ENCODE data around the gene ACY1. TPM values are rescaled to one million over a fixed set of nuclear protein-coding genes. Genes with fewer than 3 reads are reported as not detected.

The ACY1 gene
- total and polyA plus RNA-seq, 10 of the 15 experiments (the other 5 are each of a cell fraction or from before 2014, with no cell fraction given), result 18.5 to 42.2 (median 27.8) TPM

GRCh38 chr3:51966016-51966415 is 17.3 kb upstream of the ACY1 start:
- ATAC-seq, result no peak
- Histone ChIP-seq H3K79me2 (ENCODE audit: control insufficient read depth, insufficient read depth, low read length) (no peaks in the 10 kb centered on the region), H3K4me2 (ENCODE audit: control insufficient read depth, insufficient read depth) (no peak overlapping the region), H3K27ac (ENCODE audit: control insufficient read depth, insufficient read depth) (no peak overlapping the region), H4K20me1 (ENCODE audit: control insufficient read depth, insufficient read depth) (no peaks in the 10 kb centered on the region), H3K4me1 (ENCODE audit: control insufficient read depth, insufficient read depth, low read length) (peaks cover 6% of the 10 kb centered on the region; the same call in 1 of the 2 replicates), H3K36me3 (ENCODE audit: control insufficient read depth in 2 of 2, insufficient read depth in 2 of 2, low read length in 1 of 2) (no peaks in the 10 kb centered on the region), H3K27me3 (replicated peaks in 1 of 2; ENCODE audit: control insufficient read depth in 2 of 2, insufficient read depth in 2 of 2, low read length in 1 of 2) (no peaks in the 10 kb centered on the region; a peak in 2 of 4 replicates), H3K9ac (ENCODE audit: control insufficient read depth, insufficient read depth, low read length) (no peak overlapping the region), H3K9me3 (replicated peaks; ENCODE audit: control insufficient read depth, insufficient read depth, low read length) (no peaks in the 10 kb centered on the region), H2AFZ (ENCODE audit: control insufficient read depth, low read depth, low read length) (no peak overlapping the region), H3K4me3 (no peak overlapping the region)
- 55% methylated on average over 2 of the region's 2 CpGs for WGBS (ENCODE audit: insufficient coverage, insufficient replicate concordance, low lambda C conversion rate, missing lambda C conversion rate)
- POLR2A ChIA-PET, result interaction anchor here (0.7 kb wide), 1 partner anchor 1880 kb away, joined by 3 read pairs; no protein-coding TSS in a partner anchor
- SMC1A ChIA-PET (ENCODE audit: uncharacterized antibody, unreplicated experiment), result no interaction called here
- intact Hi-C loops (cut with micrococcal nuclease; ENCODE audit: unreplicated experiment) (no loop called here), in situ Hi-C loops (cut with MboI) (no loop called here)
- CTCF ChIA-PET, result interaction anchor here (1.0 to 1.5 kb wide), 2 partner anchors 8 to 25 kb away, joined by 3 to 4 read pairs; partner anchors contain the start of genes ABHD14B and RRP9
- no peak for TF ChIP-seq SUZ12 (IDR thresholded peaks at IDR 0.05; ENCODE audit: unreplicated experiment)
- TF ChIP-seq, protein P1, sequence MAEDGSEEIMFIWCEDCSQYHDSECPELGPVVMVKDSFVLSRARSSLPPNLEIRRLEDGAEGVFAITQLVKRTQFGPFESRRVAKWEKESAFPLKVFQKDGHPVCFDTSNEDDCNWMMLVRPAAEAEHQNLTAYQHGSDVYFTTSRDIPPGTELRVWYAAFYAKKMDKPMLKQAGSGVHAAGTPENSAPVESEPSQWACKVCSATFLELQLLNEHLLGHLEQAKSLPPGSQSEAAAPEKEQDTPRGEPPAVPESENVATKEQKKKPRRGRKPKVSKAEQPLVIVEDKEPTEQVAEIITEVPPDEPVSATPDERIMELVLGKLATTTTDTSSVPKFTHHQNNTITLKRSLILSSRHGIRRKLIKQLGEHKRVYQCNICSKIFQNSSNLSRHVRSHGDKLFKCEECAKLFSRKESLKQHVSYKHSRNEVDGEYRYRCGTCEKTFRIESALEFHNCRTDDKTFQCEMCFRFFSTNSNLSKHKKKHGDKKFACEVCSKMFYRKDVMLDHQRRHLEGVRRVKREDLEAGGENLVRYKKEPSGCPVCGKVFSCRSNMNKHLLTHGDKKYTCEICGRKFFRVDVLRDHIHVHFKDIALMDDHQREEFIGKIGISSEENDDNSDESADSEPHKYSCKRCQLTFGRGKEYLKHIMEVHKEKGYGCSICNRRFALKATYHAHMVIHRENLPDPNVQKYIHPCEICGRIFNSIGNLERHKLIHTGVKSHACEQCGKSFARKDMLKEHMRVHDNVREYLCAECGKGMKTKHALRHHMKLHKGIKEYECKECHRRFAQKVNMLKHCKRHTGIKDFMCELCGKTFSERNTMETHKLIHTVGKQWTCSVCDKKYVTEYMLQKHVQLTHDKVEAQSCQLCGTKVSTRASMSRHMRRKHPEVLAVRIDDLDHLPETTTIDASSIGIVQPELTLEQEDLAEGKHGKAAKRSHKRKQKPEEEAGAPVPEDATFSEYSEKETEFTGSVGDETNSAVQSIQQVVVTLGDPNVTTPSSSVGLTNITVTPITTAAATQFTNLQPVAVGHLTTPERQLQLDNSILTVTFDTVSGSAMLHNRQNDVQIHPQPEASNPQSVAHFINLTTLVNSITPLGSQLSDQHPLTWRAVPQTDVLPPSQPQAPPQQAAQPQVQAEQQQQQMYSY (CRISPR knock-in tag; IDR thresholded peaks at IDR 0.05), result no peak
- no peak for TF ChIP-seq NR2F1 (conservative IDR thresholded peaks at IDR 0.05)
- no peak for TF ChIP-seq LARP7 (IDR thresholded peaks at IDR 0.05)
- no peak for TF ChIP-seq IRF3 (IDR thresholded peaks at IDR 0.05)
- no peak for TF ChIP-seq DPF2 (IDR thresholded peaks at IDR 0.05)
- TF ChIP-seq E2F8 (IDR thresholded peaks at IDR 0.05; ENCODE audit: low read depth, partially characterized antibody), result no peak
- no peak for TF ChIP-seq STAT1 (conservative IDR thresholded peaks at IDR 0.05)
- no peak for TF ChIP-seq NFXL1 (IDR thresholded peaks at IDR 0.05; ENCODE audit: borderline replicate concordance)
- no peak for DNase-seq (ENCODE audit: low read depth, low spot score)
- RAD21 ChIA-PET (ENCODE audit: unreplicated experiment), result no interaction called here
- no TSS peak for BruUV-seq (replicated peaks)
- FAIRE-seq, result no peak

All from GM12878 (cell line).